Muscle layer of colon (tissue), 2 donors: ENCODE data around the gene NUMBL.

ENCODE experiments used
- H3K27ac ChIP-seq: one replicate; pipeline ENCODE4 v1.7.0; 2013; ENCODE audit warnings: low read depth, mild to moderate bottlenecking, low read length, moderate library complexity
- H3K27me3 ChIP-seq, 2 donors: one replicate each; pipeline ENCODE4 v1.7.0; 2013; ENCODE audit warnings: low read length in 2 of 2, mild to moderate bottlenecking in 2 of 2; ENCODE audit not compliant: insufficient read depth in 2 of 2, control insufficient read depth in 1 of 2
- H3K36me3 ChIP-seq: one replicate; pipeline ENCODE4 v1.7.0; 2013; ENCODE audit warnings: mild to moderate bottlenecking, low read length; ENCODE audit not compliant: insufficient read depth
- H3K4me1 ChIP-seq: one replicate; pipeline ENCODE4 v1.7.0; 2013; ENCODE audit warnings: mild to moderate bottlenecking, low read length; ENCODE audit not compliant: insufficient read depth
- H3K4me3 ChIP-seq, 2 donors: one replicate each; pipeline ENCODE4 v1.7.0; 2013; ENCODE audit warnings: low read length in 2 of 2, low read depth in 1 of 2, mild to moderate bottlenecking in 1 of 2, moderate library complexity in 1 of 2
- H3K9ac ChIP-seq: one replicate; pipeline ENCODE4 v1.7.0; 2013; ENCODE audit warnings: low read length
- H3K9me3 ChIP-seq: one replicate; pipeline ENCODE4 v1.7.0; 2013; ENCODE audit warnings: mild to moderate bottlenecking, low read length
- donor health status: abdominal sarcoma.
- donor health status: Adenocarcinoma of cecum.

The NUMBL gene

DNA sequence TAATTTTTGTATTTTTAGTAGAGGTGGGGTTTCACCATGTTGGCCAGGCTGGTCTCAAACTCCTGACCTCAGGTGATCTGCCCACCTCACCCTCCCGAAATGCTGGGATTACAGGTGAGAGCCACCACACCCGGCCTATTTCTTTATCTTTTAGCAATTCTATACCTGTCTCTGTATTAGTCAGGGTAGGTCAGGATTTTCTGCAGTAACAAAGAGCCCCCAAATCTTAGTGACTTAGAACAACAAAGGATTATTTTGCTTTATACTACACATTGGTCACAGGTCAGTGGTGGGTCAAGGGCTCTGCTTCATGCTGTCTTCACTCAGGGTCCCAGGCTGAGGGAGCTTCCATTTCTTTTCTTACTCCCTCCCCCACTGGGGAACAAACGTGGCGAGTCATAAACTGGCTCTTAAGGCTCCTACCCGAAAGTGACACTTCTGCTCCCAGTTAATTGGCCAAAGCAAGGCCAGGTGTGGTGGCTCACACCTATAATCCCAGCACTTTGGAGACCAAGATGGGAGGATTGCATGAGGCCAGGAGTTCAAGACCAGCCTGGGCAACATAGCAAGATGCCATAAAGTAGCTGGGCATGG lies 33.3 kb upstream of the NUMBL start:
- H3K27me3 ChIP-seq, result no peaks in the 10 kb centered on the region
- H3K4me1 ChIP-seq, result peaks cover 34% of the 10 kb centered on the region
- no peaks in the 10 kb centered on the region for H3K9me3 ChIP-seq
- H3K9ac ChIP-seq, result no peak overlapping the region
- H3K27ac ChIP-seq, result no peak overlapping the region
- H3K4me3 ChIP-seq, result no peak overlapping the region
- peaks cover 39% of the 10 kb centered on the region for H3K36me3 ChIP-seq

DNA sequence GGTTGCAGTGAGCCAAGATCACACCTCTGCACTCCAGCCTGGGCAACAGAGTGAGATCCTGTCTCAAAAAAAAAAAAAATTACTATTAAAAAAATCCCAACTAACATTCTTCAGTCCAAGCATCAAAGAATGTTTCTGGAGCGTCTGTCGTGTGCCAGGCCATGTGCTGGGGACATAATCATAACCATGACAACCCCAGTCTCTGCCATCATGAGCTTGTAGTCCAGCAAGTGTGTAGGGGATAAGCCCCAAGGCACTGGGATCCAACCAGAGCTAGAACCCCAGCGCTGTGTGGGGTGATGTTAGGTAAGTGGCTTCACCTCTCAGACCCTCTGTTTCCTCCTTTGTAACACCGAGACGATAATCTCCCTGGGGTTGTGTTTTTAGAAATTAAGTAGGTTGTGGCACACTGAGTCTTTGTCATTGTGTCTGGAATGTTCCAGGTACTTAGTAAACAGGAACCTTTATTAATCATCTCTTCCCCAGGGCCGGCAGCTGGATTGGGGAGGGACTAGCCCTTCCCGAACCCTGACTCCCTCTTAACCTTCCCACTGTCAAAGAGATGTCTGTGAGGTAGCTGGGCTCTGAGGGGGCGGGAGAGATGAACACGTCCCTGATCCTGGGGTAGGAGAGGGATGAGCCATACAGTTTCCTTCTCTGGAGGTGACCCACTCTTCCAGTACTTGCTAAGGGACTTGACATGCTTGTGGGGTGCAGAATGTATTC lies 31.6 kb upstream of the NUMBL start:
- Histone ChIP-seq H3K27ac (no peak overlapping the region), H3K4me1 (peaks cover 44% of the 10 kb centered on the region), H3K9me3 (no peaks in the 10 kb centered on the region), H3K9ac (no peak overlapping the region), H3K4me3 (no peak overlapping the region), H3K36me3 (peaks cover 25% of the 10 kb centered on the region), H3K27me3 (no peaks in the 10 kb centered on the region)

DNA sequence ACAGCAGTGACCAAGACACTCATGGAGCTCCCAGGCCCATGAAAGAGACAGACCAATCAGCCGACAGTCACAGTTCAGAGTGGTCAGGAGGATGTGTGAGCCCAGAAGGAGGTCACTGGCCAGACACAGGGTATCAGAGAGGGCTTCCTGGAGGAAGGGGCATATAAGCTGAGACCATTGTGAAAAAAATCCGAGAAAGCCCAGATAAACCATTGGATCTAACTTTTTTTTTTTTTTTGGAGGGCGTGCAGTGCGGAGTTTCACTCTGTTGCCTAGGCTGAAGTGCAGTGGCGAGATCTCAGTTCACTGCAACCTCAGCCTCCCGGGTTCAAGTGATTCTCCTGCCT lies 30.7 kb upstream of the NUMBL start:
- H3K4me1 ChIP-seq, result peaks cover 47% of the 10 kb centered on the region
- H3K36me3 ChIP-seq, result peaks cover 19% of the 10 kb centered on the region
- H3K9me3 ChIP-seq, result no peaks in the 10 kb centered on the region
- H3K27me3 ChIP-seq, result no peaks in the 10 kb centered on the region
- no peak overlapping the region for H3K9ac ChIP-seq
- peak overlapping the region; percentile 0 to 37 for H3K4me3 ChIP-seq
- H3K27ac ChIP-seq, result peak overlapping the region; percentile 76

DNA sequence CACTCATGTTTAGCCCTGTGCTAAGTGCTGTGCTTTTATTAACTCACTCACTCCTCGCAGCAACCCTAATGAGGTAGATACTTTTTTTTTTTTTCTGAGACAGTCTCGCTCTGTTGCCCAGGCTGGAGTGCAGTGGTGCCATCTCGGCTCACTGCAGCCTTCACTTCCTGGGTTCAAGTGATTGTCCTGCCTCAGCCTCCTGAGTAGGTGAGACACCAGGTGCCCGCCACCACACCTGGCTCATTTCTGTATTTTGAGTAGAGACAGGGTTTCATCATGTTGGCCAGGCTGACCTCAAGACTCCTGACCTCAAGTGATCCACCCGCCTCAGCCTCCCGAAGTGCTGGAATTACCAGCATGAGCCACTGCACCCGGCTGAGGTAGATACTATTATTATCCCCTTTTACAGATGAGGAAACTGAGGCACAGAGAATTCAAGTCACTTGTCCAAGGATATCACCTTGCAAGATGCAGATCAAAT lies 29.0 kb upstream of the NUMBL start:
- Histone ChIP-seq H3K27ac (peak overlapping the region; percentile 94), H3K9me3 (no peaks in the 10 kb centered on the region), H3K36me3 (peaks cover 13% of the 10 kb centered on the region), H3K4me1 (peaks cover 60% of the 10 kb centered on the region), H3K4me3 (peak overlapping the region in 1 of 2 donors; percentile 97), H3K9ac (no peak overlapping the region), H3K27me3 (no peaks in the 10 kb centered on the region)

DNA sequence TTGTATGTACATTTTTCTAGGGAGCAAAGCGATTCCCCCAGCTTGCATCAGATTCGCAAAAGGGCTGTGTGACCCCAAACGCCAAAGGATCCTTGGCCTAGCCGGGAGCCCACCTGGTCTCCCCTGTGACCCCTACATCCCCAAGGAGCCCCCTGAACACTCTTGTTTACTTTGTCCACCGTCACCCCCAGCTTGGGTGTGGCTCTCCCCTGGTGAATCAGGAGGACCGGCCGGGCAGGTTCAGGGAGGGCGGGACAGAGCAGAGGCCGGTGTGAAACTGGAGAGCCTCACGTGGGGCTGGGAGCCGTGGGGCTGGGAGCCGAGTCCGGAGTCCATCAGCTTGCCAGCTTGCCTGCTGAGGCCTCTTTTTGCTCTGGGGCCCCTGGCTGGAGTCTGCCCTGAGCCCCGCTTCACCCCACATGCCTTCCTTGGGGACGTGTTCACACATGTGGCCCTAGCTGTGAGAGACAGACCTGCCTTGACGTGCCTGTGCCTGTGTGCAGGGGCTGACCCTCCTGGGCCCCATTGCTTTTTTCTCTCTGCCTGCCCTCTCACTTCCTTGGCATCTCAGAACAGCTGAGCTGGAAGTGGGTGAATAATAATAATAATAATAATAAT lies 28.4 kb upstream of the NUMBL start:
- Histone ChIP-seq H3K9ac (peak overlapping the region; percentile 96), H3K27me3 (no peaks in the 10 kb centered on the region), H3K4me1 (peaks cover 66% of the 10 kb centered on the region), H3K36me3 (peaks cover 13% of the 10 kb centered on the region), H3K4me3 (peak overlapping the region; percentile 83 to 97), H3K9me3 (no peaks in the 10 kb centered on the region), H3K27ac (peak overlapping the region; percentile 94)

DNA sequence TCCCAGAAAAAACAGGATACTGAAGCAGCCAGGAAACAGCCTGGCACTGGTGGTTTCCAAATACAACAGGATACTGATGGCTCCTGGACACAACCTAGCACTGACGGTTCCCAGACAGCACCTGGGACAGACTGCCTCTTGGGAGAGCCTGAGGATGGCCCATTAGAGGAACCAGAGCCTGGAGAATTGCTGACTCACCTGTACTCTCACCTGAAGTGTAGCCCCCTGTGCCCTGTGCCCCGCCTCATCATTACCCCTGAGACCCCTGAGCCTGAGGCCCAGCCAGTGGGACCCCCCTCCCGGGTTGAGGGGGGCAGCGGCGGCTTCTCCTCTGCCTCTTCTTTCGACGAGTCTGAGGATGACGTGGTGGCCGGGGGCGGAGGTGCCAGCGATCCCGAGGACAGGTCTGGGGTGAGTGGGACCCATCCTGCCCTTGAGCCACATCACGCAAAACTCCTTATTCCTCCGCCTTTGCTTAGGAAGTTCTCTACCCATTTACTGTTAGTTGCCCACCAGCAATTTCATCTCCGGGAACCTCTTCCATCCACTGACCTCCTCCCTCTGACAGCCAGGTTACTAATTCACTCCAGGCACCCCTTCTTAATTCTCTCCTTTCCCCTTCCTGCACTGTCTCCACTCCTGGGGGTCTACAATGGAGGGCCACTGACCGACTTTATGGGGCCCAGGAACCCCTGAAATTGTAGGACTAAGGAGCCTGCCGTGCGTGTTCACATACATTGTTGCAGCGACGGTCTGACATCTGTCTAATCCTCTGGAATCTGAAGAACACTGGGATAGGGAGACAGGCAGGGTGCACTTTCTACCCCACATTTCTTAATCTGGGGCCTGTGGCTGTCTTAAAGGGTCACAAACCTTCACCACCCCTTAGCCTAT lies 27.7 kb upstream of the NUMBL start:
- Histone ChIP-seq H3K4me3 (peak overlapping the region; percentile 83 to 97), H3K9me3 (no peaks in the 10 kb centered on the region), H3K4me1 (peaks cover 66% of the 10 kb centered on the region), H3K9ac (peak overlapping the region; percentile 96), H3K36me3 (peaks cover 13% of the 10 kb centered on the region), H3K27ac (peak overlapping the region; percentile 94), H3K27me3 (no peaks in the 10 kb centered on the region)

DNA sequence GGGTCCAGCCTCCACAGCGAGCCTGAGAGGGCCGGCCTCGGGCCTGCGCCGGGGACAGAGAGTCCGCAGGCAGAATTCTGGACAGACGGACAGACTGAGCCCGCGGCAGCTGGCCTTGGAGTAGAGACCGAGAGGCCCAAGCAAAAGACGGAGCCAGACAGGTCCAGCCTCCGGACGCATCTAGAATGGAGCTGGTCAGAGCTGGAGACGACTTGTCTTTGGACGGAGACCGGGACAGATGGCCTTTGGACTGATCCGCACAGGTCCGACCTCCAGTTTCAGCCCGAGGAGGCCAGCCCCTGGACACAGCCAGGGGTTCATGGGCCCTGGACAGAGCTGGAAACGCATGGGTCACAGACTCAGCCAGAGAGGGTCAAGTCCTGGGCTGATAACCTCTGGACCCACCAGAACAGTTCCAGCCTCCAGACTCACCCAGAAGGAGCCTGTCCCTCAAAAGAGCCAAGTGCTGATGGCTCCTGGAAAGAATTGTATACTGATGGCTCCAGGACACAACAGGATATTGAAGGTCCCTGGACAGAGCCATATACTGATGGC lies 27.0 kb upstream of the NUMBL start:
- Histone ChIP-seq H3K27ac (peak overlapping the region; percentile 94), H3K9me3 (no peaks in the 10 kb centered on the region), H3K4me1 (peaks cover 64% of the 10 kb centered on the region), H3K9ac (peak overlapping the region; percentile 96), H3K4me3 (peak overlapping the region; percentile 83 to 97), H3K36me3 (peaks cover 11% of the 10 kb centered on the region), H3K27me3 (no peaks in the 10 kb centered on the region)

DNA sequence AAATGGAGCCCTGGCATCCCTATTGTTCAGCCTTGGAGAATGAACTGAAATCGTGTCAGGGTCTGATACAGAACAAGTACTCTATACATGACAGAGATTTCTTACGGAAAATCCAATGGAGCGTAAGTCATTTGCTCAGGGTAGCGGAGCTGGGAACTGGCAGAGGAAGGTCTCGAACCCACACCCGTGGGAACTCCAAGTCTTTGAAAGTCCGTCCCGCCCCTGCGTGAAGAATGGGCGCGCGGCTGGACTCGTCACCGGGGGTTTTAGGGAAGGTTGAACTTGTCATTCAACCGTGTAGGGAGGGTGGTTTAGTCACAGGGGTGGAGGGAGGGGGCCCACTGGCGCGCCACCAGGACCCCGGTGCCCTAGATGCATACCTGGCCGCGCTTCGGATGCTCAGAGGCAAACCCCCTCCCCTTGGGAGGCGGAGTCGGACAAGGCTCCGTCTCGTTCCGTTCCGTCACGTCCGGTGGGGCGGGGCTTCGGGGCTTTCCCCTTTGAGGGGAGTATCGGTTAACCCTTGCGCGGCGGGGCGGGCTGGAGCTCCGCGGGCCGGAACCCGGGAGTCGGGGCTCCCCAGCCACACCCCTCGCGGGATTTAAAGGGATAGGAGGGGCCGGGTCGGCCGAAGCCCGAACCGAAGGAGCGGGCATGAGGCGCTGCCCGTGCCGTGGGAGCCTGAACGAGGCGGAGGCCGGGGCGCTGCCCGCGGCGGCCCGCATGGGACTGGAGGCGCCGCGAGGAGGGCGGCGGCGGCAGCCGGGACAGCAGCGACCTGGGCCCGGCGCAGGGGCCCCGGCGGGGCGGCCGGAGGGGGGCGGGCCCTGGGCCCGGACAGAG lies 26.3 kb upstream of the NUMBL start, which contains the start of the genes COQ8B and ITPKC:
Gene COQ8B, minus strand, starts transcription at position 405 of the 843 bp plus-strand sequence. CDS start 2,254 bp downstream, outside the sequence.
Gene ITPKC, plus strand, starts transcription at position 631 of the 843 bp plus-strand sequence. Its CDS starts 24 bp downstream, at position 655.
- H3K4me1 ChIP-seq, result peaks cover 57% of the 10 kb centered on the region
- peaks cover 6% of the 10 kb centered on the region for H3K36me3 ChIP-seq
- peak within 1 kb of the TSS; percentile 94 for H3K27ac ChIP-seq
- H3K4me3 ChIP-seq, result peak within 1 kb of the TSS; percentile 83 to 97
- H3K9me3 ChIP-seq, result no peaks in the 10 kb centered on the region
- peak within 1 kb of the TSS; percentile 96 for H3K9ac ChIP-seq
- no peaks in the 10 kb centered on the region for H3K27me3 ChIP-seq

DNA sequence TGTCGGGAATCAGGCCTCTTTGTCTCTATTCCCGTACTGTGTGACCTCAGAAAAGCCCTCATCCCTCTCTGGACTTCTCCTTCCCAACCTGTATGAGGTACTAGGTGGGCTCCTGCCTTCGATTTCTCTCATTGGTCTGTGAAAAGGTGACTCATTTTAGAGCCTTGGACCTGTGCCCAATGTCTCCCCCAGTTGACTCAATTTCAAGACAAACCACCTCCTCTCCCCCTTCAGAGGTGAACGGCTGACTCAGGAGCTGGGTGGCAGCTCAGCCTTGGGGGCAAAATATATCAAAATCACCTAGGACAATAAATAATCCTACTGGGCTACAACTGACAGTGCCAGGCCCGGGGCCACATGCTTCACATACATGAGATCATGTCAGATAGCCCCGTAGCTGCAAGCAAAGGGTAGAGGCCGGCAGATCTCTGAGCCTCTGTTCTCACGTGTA lies 25.6 kb upstream of the NUMBL start:
- peak overlapping the region; percentile 94 for H3K27ac ChIP-seq
- H3K9me3 ChIP-seq, result no peaks in the 10 kb centered on the region
- H3K9ac ChIP-seq, result peak overlapping the region; percentile 96
- peaks cover 53% of the 10 kb centered on the region for H3K4me1 ChIP-seq
- H3K36me3 ChIP-seq, result peaks cover 9% of the 10 kb centered on the region
- H3K27me3 ChIP-seq, result no peaks in the 10 kb centered on the region
- H3K4me3 ChIP-seq, result peak overlapping the region; percentile 83 to 97
